HAP-1 (cell line): Measurements from ENCODE around the gene JUN.

Experiments used
- DNase-seq, 2 experiments: peaks; one replicate each; pipeline ENCODE4 v3.0.0-alpha.2; 2016 to 2020; ENCODE audit warnings: low spot score in 2 of 2
- H3K27me3 ChIP-seq: fragments of 250-450 bp; sonication (Bioruptor Pico); 2 replicates; pipeline ENCODE4 v1.5.1; 2020; ENCODE audit warnings: low read depth, mild to moderate bottlenecking, moderate library complexity
- H3K36me3 ChIP-seq: fragments of 250-450 bp; sonication (Bioruptor Pico); replicated peaks from 2 replicates; pipeline ENCODE4 v1.5.1; 2020; ENCODE audit warnings: mild to moderate bottlenecking
- H3K4me1 ChIP-seq: fragments of 250-450 bp; sonication (Bioruptor Pico); 2 replicates; pipeline ENCODE4 v1.5.1; 2020; ENCODE audit warnings: mild to moderate bottlenecking
- H3K4me3 ChIP-seq: fragments of 250-450 bp; sonication (Bioruptor Pico); 2 replicates; pipeline ENCODE4 v1.5.1; 2020; ENCODE audit warnings: mild to moderate bottlenecking, moderate library complexity
- H3K9me3 ChIP-seq: fragments of 250-450 bp; sonication (Bioruptor Pico); 2 replicates; pipeline ENCODE4 v1.5.1; 2020; ENCODE audit warnings: mild to moderate bottlenecking, moderate library complexity
- in situ Hi-C: fragments of 300-500 bp; cut with MboI; formaldehyde crosslinking; loops from 3 replicates; pipeline ENCODE4 v1.14.3; 2020; ENCODE audit warnings: low sequenced_read_pairs, inconsistent platforms, mixed read lengths

JUN gene

GRCh38 chr1:58815069-58815685 lies 31.3 kb upstream of the JUN start:
- peak; percentile 49 to 83 for DNase-seq
- H3K9me3 ChIP-seq: no peaks in the 10 kb centered on the region; the same call in 1 of the 2 replicates
- H3K27me3 ChIP-seq: peaks cover 3% of the 10 kb centered on the region; the same call in 1 of the 2 replicates
- in situ Hi-C loops: no loop called here
- H3K4me3 ChIP-seq: peak overlapping the region; percentile 38
- peaks cover 26% of the 10 kb centered on the region for H3K4me1 ChIP-seq
- H3K36me3 ChIP-seq: no peaks in the 10 kb centered on the region

DNA sequence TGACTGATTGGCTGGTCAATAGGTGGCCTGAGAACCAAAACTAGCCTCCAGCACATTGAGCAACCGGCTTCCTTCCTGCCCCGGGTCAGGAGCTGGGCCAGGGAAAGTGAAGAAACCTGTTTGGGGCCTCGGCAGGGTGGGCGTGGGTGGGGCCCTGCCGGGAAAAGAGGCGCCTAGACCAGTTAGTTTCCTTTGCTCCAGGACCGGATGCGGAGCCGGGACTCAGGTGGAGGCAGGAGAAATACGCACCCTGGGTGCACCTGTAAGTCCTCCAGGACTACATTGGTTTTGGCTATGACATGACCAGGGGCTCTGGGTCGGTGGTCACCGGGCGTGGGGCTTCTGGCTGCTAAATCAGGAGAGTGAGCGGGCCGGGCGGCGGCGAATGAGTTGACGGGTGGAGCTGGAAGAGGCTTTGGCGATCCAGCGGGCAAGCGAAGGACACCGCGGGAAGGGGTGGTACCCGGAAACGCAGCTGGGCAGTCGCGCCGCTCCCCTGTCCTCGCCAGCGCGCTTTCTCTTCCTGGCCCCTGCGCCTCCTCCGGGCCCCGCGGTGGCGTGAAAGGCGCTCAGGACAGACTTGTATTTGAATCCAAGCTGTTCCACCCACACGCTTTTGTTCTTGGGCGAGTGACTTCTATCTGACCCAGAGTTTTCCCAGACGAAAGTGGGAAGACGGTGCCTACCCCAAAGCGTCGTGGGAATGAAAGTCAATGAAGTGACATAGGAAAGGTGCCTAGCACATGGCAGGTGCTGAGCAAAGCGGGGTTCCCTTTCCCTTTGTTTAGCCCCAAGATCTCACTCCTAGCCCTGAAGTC lies 30.6 kb upstream of the JUN start:
- Histone ChIP-seq H3K36me3 (no peaks in the 10 kb centered on the region), H3K4me3 (no peak overlapping the region), H3K9me3 (no peaks in the 10 kb centered on the region; the same call in 1 of the 2 replicates), H3K4me1 (peaks cover 26% of the 10 kb centered on the region), H3K27me3 (no peaks in the 10 kb centered on the region)
- in situ Hi-C loops: no loop called here
- DNase-seq: no peak

- H3K36me3 ChIP-seq: no peaks in the 10 kb centered on the region
- no peaks in the 10 kb centered on the region for H3K27me3 ChIP-seq
- peaks cover 26% of the 10 kb centered on the region for H3K4me1 ChIP-seq
- no peaks in the 10 kb centered on the region; the same call in 1 of the 2 replicates for H3K9me3 ChIP-seq
- in situ Hi-C loops: no loop called here
- no peak overlapping the region for H3K4me3 ChIP-seq
- no peak for DNase-seq
Measured at GRCh38 chr1:58813801-58814200, 30.0 kb upstream of the JUN start.

GRCh38 chr1:58813361-58813760 lies 29.5 kb upstream of the JUN start:
- Histone ChIP-seq H3K4me3 (no peak overlapping the region), H3K36me3 (no peaks in the 10 kb centered on the region), H3K4me1 (peaks cover 23% of the 10 kb centered on the region), H3K27me3 (no peaks in the 10 kb centered on the region), H3K9me3 (no peaks in the 10 kb centered on the region; the same call in 1 of the 2 replicates)
- in situ Hi-C loops: no loop called here
- no peak for DNase-seq

DNA sequence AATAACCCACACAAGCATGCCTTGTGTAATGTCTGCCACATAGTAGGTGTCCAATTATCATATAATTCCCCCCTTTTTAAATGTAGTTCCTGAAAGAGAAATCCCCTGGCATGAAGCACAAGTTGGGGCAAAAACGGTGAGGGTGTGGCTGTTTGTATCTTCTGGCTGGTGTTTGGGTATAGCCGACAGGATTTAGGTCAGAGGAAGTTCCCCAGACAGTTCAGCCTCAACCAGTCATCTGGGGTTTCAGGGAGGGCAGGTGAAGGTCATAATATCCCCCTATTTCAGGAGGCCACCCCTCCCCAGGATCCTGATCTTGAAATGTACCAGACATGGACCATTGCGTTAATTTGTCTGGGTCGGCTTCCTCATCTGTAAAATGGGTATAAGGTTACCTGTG lies 29.1 kb upstream of the JUN start:
- Histone ChIP-seq H3K4me1 (peaks cover 19% of the 10 kb centered on the region), H3K9me3 (no peaks in the 10 kb centered on the region; the same call in 1 of the 2 replicates), H3K4me3 (no peak overlapping the region), H3K27me3 (no peaks in the 10 kb centered on the region), H3K36me3 (no peaks in the 10 kb centered on the region)
- DNase-seq: no peak
- in situ Hi-C loops: no loop called here

DNA sequence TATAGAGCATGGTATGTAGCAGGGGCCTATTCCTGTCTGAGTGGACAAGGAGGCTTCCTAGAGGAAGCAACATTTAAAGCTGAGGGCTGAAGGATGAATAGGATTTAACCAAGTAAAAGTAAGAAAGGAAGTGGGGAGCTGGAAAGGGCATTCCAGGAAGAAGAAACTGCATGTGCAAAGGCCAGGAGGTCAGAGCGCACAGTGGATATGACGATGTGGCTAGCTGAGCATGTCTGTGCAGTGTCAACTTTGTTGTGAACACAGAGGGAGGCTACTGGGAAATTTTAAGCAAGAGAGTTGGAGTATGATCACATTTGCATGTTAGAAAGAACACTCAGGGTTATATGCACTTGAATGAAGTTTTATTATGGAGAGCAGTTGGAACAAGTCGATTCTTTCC lies 28.6 kb upstream of the JUN start:
- H3K4me3 ChIP-seq: no peak overlapping the region
- H3K4me1 ChIP-seq: peaks cover 19% of the 10 kb centered on the region
- DNase-seq: peak in 1 of 2 experiments; percentile 3
- H3K27me3 ChIP-seq: no peaks in the 10 kb centered on the region
- no peaks in the 10 kb centered on the region for H3K36me3 ChIP-seq
- in situ Hi-C loops: no loop called here
- no peaks in the 10 kb centered on the region; the same call in 1 of the 2 replicates for H3K9me3 ChIP-seq

DNA sequence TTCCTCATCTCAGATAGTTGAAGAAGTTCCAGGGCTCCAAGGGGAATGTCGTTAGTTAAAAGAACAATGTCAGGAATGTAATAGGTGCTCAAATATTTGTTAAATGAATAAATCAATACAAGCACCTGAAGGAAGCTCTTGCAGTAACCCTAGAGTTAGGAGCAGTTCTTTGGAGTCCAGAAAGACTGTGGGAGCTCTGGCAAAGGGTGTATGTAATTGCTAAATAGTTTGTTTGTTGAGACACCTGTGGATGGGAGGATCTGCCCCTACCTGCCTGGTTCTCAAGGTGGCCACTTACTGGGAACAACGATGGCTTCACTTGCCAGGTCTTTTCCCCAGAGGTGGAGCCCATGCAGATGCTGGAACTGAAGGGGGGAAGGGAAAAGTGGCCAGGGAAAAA lies 27.5 kb upstream of the JUN start:
- no peaks in the 10 kb centered on the region; the same call in 1 of the 2 replicates for H3K9me3 ChIP-seq
- in situ Hi-C loops: no loop called here
- H3K27me3 ChIP-seq: no peaks in the 10 kb centered on the region
- H3K36me3 ChIP-seq: no peaks in the 10 kb centered on the region
- peaks cover 14% of the 10 kb centered on the region for H3K4me1 ChIP-seq
- no peak for DNase-seq
- no peak overlapping the region for H3K4me3 ChIP-seq

GRCh38 chr1:58809325-58810010 lies 25.6 kb upstream of the JUN start:
- Histone ChIP-seq H3K4me3 (no peak overlapping the region), H3K4me1 (peaks cover 3% of the 10 kb centered on the region; the same call in 1 of the 2 replicates), H3K36me3 (no peaks in the 10 kb centered on the region), H3K9me3 (no peaks in the 10 kb centered on the region; the same call in 1 of the 2 replicates), H3K27me3 (no peaks in the 10 kb centered on the region)
- DNase-seq: no peak
- in situ Hi-C loops: no loop called here

DNA sequence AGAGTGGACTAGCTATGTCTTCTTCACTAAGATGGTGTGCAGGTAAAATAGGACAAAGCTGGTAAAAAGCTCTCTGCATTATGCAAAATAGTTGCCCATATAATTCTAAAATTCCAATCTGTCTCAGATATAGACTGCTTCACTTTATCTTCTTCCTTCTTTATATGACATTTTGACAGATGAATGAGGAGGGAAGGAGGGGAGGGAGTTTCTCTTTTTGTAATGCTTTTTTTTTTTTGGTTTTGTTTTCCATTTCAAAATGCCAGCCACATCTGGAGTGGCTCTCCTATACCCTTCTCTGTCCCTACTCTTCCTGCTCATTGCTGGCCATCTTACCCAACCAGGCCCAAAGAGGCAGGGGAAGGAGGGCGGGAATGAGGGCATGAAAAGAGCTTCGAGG lies 24.2 kb upstream of the JUN start:
- in situ Hi-C loops: no loop called here
- DNase-seq: no peak
- Histone ChIP-seq H3K27me3 (no peaks in the 10 kb centered on the region), H3K9me3 (no peaks in the 10 kb centered on the region; the same call in 1 of the 2 replicates), H3K4me3 (no peak overlapping the region), H3K4me1 (peaks cover 3% of the 10 kb centered on the region; the same call in 1 of the 2 replicates), H3K36me3 (no peaks in the 10 kb centered on the region)

DNA sequence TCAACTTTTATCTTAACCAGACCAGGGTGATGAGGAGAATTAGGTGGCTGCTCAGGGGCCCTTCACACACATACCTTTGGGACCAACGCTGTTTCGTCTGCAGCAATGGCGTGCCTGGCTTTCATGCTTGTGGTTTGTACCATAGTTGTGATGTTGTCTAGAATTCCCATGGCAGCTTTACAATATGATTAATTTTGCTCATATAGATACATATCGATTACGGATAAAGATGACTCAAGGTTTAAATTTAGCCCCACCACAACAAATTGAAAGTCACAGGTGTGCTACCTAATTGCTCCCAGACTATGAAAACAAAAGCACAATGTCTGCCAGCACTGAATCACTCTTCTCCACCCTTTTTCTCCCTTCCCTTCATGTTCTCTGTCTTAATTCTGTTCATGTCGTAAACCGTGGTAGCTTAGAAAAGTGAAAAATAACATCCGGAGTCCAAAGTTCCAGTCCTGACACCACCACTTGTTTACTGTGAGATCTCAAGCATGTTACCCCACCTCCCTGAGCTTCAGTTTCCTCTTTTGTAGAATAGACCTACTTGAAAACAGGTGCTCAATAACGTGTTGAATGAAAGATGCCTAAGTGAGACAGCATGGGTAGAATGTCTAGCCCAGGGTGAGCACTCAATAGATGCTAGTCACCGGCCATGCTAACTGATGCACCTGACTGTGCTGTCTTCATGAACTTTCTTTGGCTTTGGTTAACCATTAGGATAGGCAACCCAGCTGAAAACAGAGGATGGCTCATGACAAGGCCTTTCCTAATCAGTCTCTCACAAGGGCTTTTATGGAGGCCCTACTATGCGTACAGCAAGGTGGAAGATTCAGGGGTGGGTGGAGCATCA lies 22.1 kb upstream of the JUN start:
- no peaks in the 10 kb centered on the region for H3K36me3 ChIP-seq
- H3K4me3 ChIP-seq: no peak overlapping the region
- in situ Hi-C loops: no loop called here
- no peaks in the 10 kb centered on the region for H3K27me3 ChIP-seq
- H3K4me1 ChIP-seq: no peaks in the 10 kb centered on the region
- H3K9me3 ChIP-seq: no peaks in the 10 kb centered on the region; the same call in 1 of the 2 replicates
- DNase-seq: no peak

DNA sequence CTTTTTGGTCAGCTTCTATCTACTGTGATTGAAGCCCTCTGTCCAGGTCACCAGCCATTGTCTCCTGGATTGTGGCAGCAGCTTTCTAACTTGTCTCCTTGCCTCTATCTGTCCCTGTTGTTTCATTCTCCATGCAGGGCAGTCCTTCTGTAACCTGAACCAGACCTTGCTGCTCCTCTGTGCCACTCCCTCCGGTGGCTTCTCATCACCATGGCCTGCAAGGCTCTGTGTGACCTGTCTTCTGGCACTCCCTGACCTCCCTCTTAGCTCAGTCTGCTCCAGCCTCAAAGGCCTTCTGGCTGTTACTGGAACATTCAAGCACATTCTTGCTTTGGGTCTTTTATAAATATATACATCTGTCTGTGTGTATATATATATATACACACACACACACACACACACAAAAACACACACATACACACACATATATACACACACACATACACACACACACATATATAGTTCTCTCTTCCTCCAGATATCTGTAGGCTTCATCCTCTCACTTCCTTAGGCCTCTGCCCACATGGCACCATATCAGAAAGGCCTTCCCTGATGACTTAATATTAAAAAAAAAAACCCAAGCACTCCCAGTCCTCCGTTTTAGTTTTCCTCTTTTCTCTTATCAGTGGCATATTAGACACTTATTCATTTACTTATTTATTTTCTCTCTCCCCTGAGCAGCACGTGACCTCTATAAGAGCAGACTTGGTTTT lies 21.2 kb upstream of the JUN start:
- in situ Hi-C loops: no loop called here
- no peak for DNase-seq
- H3K9me3 ChIP-seq: no peaks in the 10 kb centered on the region
- H3K4me3 ChIP-seq: no peak overlapping the region
- H3K4me1 ChIP-seq: no peaks in the 10 kb centered on the region
- no peaks in the 10 kb centered on the region for H3K27me3 ChIP-seq
- H3K36me3 ChIP-seq: no peaks in the 10 kb centered on the region

- in situ Hi-C loops: no loop called here
Measured at GRCh38 chr1:58803858-58804257, 20.0 kb upstream of the JUN start.

More at GRCh38 chr1:58803858-58804257, 20.0 kb upstream of the JUN start:
- H3K4me3 ChIP-seq: no peak overlapping the region
- H3K27me3 ChIP-seq: no peaks in the 10 kb centered on the region
- no peak for DNase-seq
- no peaks in the 10 kb centered on the region for H3K4me1 ChIP-seq
- no peaks in the 10 kb centered on the region for H3K9me3 ChIP-seq
- H3K36me3 ChIP-seq: no peaks in the 10 kb centered on the region
